Thymus (tissue), 11 donors: ENCODE data around the gene CORO2B. TPM values are rescaled to one million over a fixed set of nuclear protein-coding genes. Genes with fewer than 3 reads are reported as not detected.
"Not testable (repeated sequence)": the region's sequence is repeated elsewhere in the genome, so short reads cannot be mapped to it uniquely, and the experiment has no call there.

Experiments
- DNase-seq, 9 donors: peaks; one replicate each; pipeline ENCODE4 v3.0.0-alpha.2; 2013; ENCODE audit warnings: low spot score in 9 of 9, low read depth in 6 of 9, missing footprints in 1 of 9
- H3K27ac ChIP-seq, 2 donors: one replicate each; pipeline ENCODE4 v1.5.1; 2013; ENCODE audit warnings: control low read depth in 1 of 2, low read depth in 1 of 2, low read length in 1 of 2, mild to moderate bottlenecking in 1 of 2, moderate library complexity in 1 of 2
- H3K27me3 ChIP-seq, 2 donors: one replicate each; pipeline ENCODE4 v1.5.1; 2013; ENCODE audit warnings: low read length in 1 of 2; ENCODE audit not compliant: control insufficient read depth in 2 of 2, insufficient read depth in 1 of 2
- H3K36me3 ChIP-seq, 2 donors: one replicate each; pipeline ENCODE4 v1.5.1; 2013; ENCODE audit warnings: low read length in 1 of 2, mild to moderate bottlenecking in 1 of 2, moderate library complexity in 1 of 2; ENCODE audit not compliant: control insufficient read depth in 2 of 2, insufficient read depth in 2 of 2
- H3K4me1 ChIP-seq, 2 donors: one replicate each; pipeline ENCODE4 v1.5.1; 2013; ENCODE audit warnings: low read length in 2 of 2; ENCODE audit not compliant: control insufficient read depth in 2 of 2, insufficient read depth in 2 of 2
- H3K4me3 ChIP-seq, 2 donors: one replicate each; pipeline ENCODE4 v1.5.1; 2013; ENCODE audit warnings: low read length in 2 of 2, control low read depth in 1 of 2, mild to moderate bottlenecking in 1 of 2
- H3K9me3 ChIP-seq, 2 donors: one replicate each; pipeline ENCODE4 v1.5.1; 2013; ENCODE audit warnings: low read length in 1 of 2, mild to moderate bottlenecking in 1 of 2; ENCODE audit not compliant: control insufficient read depth in 2 of 2, insufficient read depth in 1 of 2
- WGBS: extraction: QIAGEN DNeasy Blood & Tissue Kit; methylation state at CpG from one replicate; pipeline ENCODE4 v1.1.7; 2013; 5-methylcytosine and 5-hydroxymethylcytosine counted together
- polyA plus RNA-seq: library from polyadenylated mRNA; stranded (reverse); fragments of 200-250 nt; gene quantifications from one replicate; pipeline ENCODE4 v1.2.3, GENCODE V29; 2013
- total RNA-seq: library from RNA; stranded (reverse); fragments of 120-200 nt; gene quantifications from one replicate; pipeline ENCODE4 v1.2.4, GENCODE V29; 2013
- donor health status: healthy.

The CORO2B gene
- total and polyA plus RNA-seq, 2 donors = 0.57 to 1.3 TPM

- no peak overlapping the region for H3K4me3 ChIP-seq
- no peaks in the 10 kb centered on the region for H3K36me3 ChIP-seq
- H3K27me3 ChIP-seq = no peaks in the 10 kb centered on the region
- H3K27ac ChIP-seq = peak overlapping the region; percentile 8 to 75
- peaks cover 0 to 6% of the 10 kb centered on the region in 2 donors for H3K4me1 ChIP-seq
- H3K9me3 ChIP-seq = no peaks in the 10 kb centered on the region
- DNase-seq = peak in 1 of 9 donors; percentile 17
- WGBS = 37% methylated on average over 5 of the region's 5 CpGs
Observed at GRCh38 chr15:68674975-68675374, 96.2 kb downstream of the CORO2B start.

GRCh38 chr15:68676011-68676605 lies 97.3 kb downstream of the CORO2B start:
- H3K4me1 ChIP-seq = peaks cover 0 to 6% of the 10 kb centered on the region in 2 donors
- no peaks in the 10 kb centered on the region for H3K36me3 ChIP-seq
- no peaks in the 10 kb centered on the region for H3K9me3 ChIP-seq
- no peak for DNase-seq
- H3K27ac ChIP-seq = no peak overlapping the region
- no peaks in the 10 kb centered on the region for H3K27me3 ChIP-seq
- WGBS = 98% methylated on average over 7 of the region's 7 CpGs
- no peak overlapping the region for H3K4me3 ChIP-seq

GRCh38 chr15:68676926-68677325 lies 98.1 kb downstream of the CORO2B start:
- Histone ChIP-seq H3K9me3 (no peaks in the 10 kb centered on the region), H3K4me3 (no peak overlapping the region), H3K36me3 (no peaks in the 10 kb centered on the region), H3K27ac (no peak overlapping the region), H3K27me3 (no peaks in the 10 kb centered on the region), H3K4me1 (peaks cover 0 to 6% of the 10 kb centered on the region in 2 donors)
- no peak for DNase-seq
- WGBS = 98% methylated on average over 4 of the region's 4 CpGs

GRCh38 chr15:68677996-68678395 lies 99.2 kb downstream of the CORO2B start:
- Histone ChIP-seq H3K27me3 (no peaks in the 10 kb centered on the region), H3K4me3 (no peak overlapping the region), H3K36me3 (no peaks in the 10 kb centered on the region), H3K4me1 (peaks cover 0 to 6% of the 10 kb centered on the region in 2 donors), H3K27ac (no peak overlapping the region), H3K9me3 (no peaks in the 10 kb centered on the region)
- WGBS = 97% methylated on average over 3 of the region's 3 CpGs
- no peak for DNase-seq

GRCh38 chr15:68678746-68679145 lies 100.0 kb downstream of the CORO2B start:
- peaks cover 0 to 5% of the 10 kb centered on the region in 2 donors for H3K4me1 ChIP-seq
- H3K27me3 ChIP-seq = no peaks in the 10 kb centered on the region
- no peaks in the 10 kb centered on the region for H3K9me3 ChIP-seq
- 94% methylated on average over 5 of the region's 5 CpGs for WGBS
- DNase-seq = no peak
- no peak overlapping the region for H3K4me3 ChIP-seq
- no peaks in the 10 kb centered on the region for H3K36me3 ChIP-seq
- H3K27ac ChIP-seq = no peak overlapping the region

GRCh38 chr15:68679161-68679560 lies 100.4 kb downstream of the CORO2B start:
- DNase-seq = no peak
- Histone ChIP-seq H3K27ac (no peak overlapping the region), H3K27me3 (no peaks in the 10 kb centered on the region), H3K36me3 (no peaks in the 10 kb centered on the region), H3K4me3 (no peak overlapping the region), H3K4me1 (peaks cover 0 to 3% of the 10 kb centered on the region in 2 donors), H3K9me3 (no peaks in the 10 kb centered on the region)
- 77% methylated on average over 3 of the region's 3 CpGs for WGBS

- Histone ChIP-seq H3K27ac (no peak overlapping the region), H3K36me3 (no peaks in the 10 kb centered on the region), H3K9me3 (no peaks in the 10 kb centered on the region), H3K4me3 (no peak overlapping the region), H3K27me3 (no peaks in the 10 kb centered on the region), H3K4me1 (peaks cover 0 to 3% of the 10 kb centered on the region in 2 donors)
- WGBS = 98% methylated on average over 4 of the region's 4 CpGs
- no peak for DNase-seq
Observed at GRCh38 chr15:68679961-68680371, 101.2 kb downstream of the CORO2B start.

- WGBS = 93% methylated on average over 10 of the region's 10 CpGs
Observed at GRCh38 chr15:68680756-68681155, 102.0 kb downstream of the CORO2B start.

GRCh38 chr15:68681836-68682235 lies 103.0 kb downstream of the CORO2B start:
- DNase-seq = no peak
- Histone ChIP-seq H3K4me1 (no peaks in the 10 kb centered on the region), H3K27ac (no peak overlapping the region), H3K4me3 (no peak overlapping the region), H3K9me3 (no peaks in the 10 kb centered on the region), H3K36me3 (no peaks in the 10 kb centered on the region), H3K27me3 (no peaks in the 10 kb centered on the region)
- WGBS = 95% methylated on average over 2 of the region's 2 CpGs

More at GRCh38 chr15:68680756-68681155, 102.0 kb downstream of the CORO2B start:
- not testable (repeated sequence) for H3K4me3 ChIP-seq, H3K36me3 ChIP-seq, H3K27me3 ChIP-seq, H3K27ac ChIP-seq, H3K9me3 ChIP-seq, DNase-seq, H3K4me1 ChIP-seq
